CD4-positive, alpha-beta T cell treated with Interleukin-6 at 100 ng/mL for 8 hours (primary cell): ENCODE results near the gene DCTD.

Source experiments
- DNase-seq: peaks from one replicate; pipeline ENCODE4 v3.0.0-alpha.2; 2020; ENCODE audit warnings: mixed read lengths, low spot score

Gene DCTD

DNA sequence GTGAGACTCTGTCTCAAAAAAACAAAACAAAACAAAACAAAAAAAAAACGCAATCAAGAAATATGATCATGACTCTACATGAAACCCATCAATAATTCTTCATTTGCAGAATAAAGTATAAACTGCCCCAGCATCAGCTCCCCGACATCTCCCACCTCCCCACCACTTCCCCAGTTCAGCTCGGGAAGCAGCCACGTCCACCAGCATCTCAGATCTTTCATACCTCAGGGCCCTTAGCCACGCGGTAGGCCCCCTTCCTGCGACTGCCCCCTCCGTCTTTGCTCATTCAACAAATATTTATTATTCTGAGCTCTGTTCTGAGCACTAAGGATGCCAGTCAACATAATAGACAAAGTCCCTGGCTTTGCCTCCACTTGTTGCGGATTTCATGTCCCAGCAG, 45.6 kb downstream of the DCTD start:
- DNase-seq: no peak

DNA sequence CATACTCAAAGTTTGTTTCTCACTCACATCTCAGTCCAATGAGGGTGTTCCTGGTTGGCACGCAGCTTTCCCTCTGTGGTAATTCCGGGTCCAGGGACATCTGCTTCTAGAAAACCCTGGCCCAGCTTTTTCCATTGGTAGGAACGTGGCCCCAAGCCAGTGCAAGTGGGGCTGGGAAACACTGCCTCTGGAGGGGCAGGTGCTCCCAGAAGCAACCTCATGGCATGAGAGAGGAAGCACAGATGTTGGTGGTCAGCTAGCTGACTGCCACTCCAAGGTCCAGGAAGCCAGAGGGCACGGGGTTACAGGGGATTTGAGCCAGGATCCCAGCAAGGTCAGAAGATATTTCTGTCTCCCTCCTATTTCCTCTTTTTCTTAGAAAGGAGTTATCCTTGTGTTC, 47.5 kb downstream of the DCTD start:
- no peak for DNase-seq

DNA sequence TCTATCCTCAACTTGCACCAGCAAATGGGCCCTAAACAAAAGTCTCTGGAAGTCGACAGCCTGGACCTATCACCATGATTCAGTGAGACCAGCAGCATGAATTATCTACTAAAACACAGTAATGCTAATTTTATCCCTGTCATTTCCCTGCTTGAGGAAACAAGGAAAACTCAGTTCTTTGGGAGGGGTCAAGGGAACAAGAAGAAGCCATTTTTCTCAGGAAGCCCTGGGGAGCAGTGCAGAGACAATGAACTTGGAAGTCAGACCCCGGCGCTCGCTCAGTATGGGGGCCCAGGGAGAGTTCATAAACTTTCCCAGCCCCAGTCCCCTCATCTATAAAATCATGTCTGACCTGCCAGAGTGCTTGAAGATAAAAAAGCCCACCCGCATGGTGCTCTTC, 50.4 kb downstream of the DCTD start:
- no peak for DNase-seq

DNA sequence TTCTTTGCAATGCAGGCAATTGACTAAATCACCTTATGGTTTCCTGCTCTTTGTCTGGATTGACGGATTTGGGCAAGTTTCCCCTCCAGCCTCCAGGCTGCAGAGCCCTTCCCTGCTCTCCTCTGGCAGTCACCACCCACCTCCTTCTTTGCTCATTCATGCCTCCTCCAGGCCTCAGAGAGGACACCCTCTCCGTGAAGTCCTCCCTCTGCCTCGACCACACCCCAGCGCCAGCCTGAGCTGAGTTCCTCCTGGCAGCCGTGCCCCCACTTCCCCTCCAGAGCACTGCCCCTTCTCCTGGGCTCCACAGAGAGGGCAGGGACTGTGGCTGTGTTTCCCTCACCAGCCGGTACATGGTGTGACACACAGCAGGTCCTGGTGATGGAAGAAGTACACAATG, 53.7 kb downstream of the DCTD start:
- DNase-seq: no peak

DNA sequence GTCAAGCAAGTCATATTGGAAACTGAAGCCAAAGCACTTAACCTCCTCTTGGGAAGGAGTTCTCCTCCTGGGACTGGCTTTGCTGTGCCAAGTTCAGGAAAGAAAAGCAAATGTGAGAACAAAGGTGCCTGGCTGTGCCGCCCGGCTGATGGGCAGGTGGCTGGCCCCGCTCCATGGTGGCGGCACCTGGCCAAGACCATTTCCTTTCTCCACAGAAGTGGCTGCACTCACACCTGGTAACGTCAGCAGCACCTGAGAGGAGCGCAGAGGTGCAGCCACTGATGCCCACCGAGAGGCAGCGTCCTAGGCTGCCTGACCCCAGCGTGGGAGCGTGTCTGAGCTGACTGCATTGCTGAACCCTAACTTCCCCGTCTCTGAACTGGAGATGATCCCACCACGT, 54.3 kb downstream of the DCTD start:
- DNase-seq: no peak

DNA sequence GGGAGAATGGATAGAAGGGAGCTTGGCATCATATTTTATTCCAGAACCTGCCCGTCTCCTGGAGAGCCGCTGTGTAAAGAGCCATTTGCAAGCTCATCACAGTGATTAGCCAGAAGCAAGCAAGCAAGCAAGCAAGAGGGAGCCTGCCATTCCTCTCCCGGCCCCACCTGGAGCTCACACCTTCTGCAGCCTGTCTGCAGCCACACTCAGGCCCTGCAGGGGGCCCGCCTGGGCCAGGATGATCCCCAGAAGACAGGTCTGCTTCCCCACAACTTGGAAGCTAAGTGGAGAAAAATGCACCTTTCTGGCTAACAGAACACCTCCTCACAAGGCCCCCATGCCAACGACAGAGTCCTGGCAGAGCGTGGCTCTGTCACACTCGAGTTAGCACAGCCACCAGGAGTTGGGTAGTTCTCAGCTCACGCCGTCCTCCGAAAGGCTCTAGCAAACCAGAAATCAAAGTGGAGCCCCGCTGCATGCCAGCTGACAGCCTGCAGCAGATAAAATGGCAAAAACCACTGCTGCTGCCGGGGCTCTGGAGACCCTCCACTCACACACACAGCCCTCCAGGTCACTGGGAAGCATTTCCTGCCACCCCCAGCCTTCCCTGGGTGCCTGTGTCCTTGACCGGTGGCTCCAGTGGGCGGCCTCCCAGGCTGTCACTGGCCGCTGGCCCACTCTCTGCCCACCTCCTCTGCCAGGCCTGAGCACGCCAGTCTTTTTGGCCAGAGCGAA, 54.9 kb downstream of the DCTD start:
- no peak for DNase-seq

DNA sequence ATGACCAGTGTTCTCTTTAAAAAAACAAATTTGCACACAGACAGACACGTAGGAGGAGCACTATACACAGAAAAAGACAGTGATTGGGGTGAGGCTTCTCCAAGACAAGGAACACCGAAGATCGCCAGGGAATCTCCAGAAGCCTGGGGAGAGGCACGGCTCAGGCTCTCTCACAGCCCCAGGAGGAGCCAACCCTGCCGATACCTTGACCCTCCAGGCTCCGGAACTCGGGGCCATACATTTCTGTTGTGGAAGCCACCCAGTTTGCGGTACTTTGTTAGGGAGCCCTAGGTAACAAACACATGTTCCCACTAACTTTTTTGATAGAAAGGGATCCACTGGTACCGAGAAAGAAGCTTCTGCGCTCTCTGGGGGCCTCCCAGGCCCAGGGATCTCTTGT, 55.8 kb downstream of the DCTD start:
- no peak for DNase-seq

DNA sequence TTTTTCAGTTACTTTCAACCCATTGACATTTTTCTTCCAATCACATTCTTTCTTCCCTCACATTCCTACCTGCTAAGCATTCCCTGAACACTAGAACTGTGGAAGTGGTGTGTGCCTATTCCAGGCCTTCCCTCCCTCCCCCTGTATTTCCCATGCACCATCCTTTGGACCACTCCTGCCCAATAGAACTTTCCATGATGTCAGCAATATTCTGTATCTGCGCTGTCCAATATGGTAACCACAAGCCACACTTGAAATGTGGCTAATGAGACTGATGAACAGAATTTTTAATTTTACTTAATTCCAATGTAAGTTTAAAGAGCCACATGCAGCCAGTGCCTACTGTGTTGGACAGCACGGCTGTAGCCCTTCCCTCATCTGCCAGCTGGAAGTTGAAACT, 57.5 kb downstream of the DCTD start:
- DNase-seq: no peak

DNA sequence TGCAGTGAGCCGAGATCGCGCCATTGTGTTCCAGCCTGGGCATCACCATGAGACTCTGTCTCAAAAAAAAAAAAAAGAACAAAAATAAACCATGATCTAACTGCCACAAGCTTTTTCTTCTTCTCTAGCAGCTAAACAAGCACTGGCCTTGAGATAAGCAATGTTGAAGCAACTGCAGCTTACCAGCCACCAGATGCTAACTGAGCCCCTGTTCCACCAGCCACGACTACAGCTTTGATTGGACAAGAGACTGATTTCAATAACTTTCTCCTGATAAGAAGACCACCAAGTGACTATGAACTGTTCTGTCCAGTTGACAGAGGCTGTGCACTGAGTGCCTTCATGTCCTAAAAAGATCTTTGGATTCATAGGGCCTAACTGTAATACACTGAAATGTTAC, 58.5 kb downstream of the DCTD start:
- DNase-seq: no peak

DNA sequence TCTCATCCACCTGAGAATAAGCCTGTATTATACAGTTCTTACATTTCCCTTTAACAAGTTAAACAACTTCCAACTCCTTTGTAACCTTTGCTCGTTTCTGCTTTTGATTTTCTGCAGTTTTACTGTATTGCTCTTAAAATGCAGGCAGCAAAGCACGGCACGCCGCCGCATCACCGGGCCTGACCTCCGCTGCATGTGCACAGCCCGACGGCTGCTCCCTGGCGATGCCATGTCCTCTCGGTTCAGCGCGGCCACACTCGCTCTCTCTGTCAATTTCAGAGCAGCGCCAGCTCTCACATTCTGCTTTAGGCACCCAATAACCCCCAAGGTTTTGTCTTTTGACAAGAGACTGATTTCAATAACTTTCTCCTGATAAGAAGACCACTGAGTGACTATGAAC, 60.3 kb downstream of the DCTD start:
- no peak for DNase-seq

DNA sequence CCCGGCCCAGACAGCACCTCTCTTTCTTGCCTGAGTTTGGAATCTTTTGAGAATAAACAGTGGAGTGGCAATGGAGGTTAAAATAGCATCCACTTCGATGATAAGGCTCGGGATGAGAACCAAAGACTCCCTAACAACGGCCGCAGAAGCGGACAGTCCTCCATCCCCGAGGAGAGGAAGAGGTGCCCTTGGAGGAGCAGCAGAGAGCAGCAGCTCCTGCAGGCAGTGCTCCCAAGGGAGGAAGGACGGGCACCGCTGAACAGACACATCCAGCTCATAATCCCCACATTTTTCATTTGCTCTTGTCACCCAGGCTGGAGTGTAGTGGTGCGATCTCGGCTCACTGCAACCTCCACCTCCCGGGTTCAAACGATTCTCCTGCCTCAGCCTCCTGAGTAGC, 61.3 kb downstream of the DCTD start:
- no peak for DNase-seq

DNA sequence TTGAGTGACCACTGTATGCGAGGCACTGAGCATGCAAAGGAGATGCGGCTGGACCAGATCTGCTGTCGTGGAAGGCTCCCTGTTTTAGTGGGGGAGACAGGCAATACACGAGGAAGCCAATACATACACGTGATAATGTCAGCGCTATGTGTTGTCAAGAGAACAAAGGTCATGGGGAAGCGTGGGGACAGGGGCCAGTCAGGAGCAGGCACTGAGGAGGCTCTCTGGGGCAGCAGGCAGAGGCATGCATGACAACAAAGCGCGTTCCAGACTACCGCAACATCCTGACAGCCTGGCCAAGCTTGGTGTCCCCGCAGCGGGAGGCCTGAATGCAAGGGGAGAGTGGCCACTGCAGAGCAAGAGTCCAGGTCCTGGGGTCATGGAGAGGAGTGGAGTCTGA, 61.9 kb downstream of the DCTD start:
- no peak for DNase-seq

DNA sequence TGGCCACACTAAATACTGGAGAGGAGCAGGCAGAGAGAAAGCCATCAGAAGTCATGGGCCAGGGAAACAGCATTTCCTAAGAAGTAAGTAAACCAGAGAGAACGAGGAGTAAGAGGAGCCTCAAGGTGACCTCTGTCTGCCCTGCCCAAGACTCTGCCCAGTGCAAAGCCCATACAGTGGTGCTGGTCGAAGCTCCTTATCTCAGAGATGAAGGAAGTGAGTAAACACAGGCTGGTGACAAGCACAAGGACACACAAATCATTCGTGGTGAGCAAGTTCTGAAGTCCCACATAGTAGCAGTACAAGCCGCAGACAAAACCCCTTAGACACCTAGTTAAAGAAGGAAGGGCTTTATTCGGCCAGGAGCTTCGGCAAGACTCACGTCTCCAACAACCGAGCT, 62.7 kb downstream of the DCTD start:
- no peak for DNase-seq

DNA sequence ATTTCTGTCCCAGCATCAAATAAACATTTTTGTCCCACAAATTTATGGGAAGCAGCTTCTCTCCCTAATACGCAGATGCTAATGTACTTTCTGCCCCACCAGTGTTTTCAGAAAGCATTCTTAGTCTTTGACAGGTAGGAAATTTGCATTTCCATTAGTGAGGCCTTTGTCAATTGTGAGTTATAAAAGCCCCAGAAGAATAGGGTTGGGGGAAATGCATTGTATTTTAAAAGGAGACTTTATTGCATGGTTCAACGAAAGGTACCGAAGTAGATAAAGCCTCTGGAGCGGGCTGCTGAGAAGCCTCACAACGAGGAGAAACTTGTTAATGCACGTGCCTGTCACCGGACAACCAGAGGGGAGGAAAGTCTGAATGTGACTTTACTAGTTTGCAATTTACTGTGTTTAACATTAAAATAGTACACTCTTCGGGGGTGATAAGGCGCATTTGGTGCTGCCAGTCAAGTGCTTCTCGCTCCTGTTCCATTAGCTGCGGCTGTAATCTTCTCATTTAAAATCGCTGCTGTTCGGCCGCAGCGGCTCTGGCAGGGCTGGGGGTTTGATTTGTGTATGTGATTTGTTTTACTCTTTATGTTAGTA, 63.4 kb downstream of the DCTD start:
- no peak for DNase-seq

DNA sequence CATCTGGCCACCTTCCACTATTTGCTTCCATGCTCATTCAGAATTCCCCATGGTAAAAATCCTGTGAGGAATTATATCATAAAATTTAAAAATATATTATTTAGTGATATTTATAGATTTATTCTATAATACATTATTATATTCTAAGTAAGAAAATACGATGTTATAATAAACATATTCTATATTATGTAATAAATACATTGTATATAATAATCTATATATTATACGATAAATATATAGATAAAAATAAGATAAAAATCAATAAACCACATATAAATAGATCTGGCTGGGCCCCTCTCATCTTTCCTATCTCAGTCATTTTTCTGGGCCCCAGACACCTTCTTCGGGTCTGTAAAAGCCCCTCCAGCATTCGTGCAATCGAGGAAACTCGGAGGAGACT, 68.5 kb downstream of the DCTD start:
- DNase-seq: no peak

DNA sequence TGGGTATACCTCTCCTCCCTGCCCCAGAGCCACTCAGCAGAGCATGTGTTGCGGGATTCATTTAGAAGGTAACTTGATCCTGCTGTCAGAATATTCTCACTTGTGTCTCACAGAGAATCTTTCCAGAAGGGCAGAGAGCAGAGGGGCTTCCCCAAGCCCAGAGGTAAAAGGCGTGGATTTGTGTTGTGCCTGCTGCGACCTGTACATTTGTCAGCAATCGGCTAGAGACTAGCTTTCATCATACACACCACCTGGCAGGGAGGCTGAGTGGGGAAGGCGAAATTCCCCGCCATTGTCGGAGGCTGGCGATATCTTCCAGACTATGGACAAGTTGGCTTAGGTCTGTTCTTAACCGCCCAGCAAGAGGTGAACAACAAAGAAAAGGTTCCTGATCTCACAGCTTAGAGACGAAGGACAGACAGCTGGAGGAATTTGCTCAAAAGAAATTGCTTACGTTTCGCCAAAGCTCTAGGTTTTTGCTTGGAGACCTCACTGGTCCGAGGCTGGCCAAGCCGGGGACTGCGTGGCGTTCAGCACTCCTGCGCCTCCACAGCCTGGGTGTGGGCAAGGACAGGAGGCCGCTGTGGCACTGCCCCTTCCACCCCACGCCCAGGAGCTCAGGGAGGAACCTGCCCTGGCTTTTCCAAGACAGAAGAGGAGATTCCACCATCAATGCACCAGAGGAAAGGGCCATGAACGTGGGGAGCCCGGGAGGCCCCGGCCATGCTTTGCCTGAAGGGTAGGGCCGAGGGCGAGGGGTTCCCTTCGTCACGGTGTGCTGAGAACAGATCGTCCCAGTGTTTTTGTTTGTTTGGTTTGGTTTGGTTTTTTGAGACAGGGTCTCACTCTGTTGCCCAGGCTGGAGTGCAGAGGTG, 69.4 kb downstream of the DCTD start:
- no peak for DNase-seq

DNA sequence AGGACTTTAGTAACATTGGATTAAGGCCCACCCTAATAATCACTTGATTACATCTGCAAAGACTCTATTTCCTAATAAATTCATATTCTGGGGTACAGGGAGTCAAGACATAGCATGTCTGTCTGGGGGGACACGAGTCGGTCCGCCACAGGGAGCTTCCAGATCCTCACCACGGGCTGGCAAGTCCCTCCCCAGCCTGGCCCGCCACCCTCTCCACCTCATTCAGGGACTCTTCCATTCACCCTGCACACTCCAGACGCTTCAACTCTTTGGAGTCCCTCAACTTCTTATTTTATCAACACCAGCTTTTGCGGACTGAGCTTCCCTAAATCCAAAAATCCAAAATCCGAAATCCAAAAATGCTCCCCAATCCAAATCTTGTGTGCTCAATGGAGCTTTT, 71.2 kb downstream of the DCTD start:
- no peak for DNase-seq

DNA sequence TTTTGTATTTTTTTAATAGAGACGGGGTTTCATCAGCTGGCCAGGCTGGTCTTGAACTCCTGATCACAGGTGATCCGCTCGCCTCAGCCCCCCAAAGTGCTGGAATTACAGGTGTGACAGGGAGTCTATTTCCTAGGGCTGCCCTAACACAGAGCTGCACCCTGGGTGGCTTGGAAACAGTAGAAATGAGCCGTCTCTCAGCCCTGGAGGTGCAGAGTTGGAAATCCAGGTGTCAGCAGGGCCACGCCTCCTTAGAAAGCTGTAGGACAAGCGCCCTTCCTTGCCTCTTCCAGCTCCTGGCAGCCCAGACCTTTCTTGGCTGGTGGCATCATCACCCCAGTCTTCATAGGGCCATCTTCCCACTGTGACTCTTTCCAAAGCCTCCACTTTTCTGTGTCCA, 71.6 kb downstream of the DCTD start:
- DNase-seq: no peak

DNA sequence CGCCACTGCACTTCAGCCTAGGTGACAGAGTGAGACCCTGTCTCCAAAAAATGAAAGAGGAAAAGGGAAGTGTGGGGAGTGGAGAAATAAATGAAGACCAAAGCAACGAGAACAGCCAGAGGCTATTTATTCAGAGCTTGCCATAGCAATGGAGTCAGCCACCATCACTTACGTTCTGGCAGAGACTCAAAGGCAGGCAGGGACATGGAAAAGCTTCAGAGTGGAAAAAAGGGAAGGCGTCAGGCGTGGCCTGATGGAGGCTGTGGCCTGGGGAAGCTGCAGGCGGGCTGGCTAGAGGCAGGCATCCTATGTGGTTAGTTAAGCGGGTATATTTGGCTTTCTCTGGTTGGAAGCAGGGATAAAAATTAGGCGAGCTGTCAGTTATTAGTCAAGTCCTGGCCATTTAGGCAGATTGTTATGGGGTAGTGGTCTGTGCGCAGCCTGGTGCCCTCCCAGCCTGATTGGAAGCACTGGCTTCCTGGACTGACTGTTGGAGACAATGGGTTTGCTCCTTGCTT, 73.3 kb downstream of the DCTD start:
- no peak for DNase-seq

DNA sequence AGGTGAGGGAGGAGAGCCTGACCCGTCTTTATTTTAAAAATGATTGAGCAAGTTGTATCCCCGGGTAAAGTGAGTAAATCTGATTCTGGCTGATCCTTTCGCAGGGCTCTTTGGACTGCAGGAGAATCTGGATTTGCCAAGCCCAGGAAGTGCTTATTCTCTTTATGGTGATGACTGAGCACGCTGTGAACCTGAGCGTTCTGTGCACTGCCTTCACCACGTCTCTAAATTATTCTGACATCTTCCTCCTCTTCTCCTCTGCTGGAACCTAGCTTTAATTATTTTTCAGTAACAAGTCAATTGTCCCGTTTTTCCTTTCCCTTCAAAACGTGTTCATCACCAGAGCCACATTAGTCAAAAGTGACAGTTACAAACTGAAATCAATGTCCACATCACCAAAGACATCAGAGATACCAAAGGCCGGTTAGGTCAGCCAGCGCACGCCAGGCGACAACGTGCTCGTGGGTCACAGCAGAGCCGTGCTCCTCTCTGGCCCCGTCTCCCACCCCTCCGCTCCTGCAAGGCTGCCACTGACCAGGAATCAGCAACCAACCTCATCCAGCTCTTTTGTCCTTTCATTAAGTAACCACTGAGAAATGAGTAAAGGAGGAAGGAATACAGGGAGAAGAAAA, 74.3 kb downstream of the DCTD start:
- DNase-seq: no peak

DNA sequence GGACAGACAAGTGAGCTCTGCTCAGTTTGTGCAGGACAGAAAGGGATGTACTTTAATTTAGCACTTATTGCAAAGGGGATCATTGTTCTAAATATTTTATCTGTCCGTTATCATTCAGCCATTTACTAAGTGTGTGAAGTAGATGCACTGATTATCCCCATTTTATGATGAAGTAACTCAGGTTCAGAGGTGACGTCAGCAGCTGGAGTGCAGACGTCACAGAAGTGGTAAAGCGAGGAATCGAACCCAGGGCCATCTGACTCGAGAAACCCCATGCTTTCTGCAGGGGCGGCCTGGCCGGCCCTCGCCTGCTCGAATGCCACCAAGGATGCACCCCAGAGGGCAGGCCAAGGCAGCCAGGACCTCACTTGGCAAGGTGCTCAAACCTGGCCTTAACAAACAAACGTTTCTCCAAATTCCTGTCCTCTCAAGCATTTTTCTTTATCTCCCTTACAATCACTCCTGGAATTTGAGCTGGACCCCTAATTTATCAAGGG, 75.0 kb downstream of the DCTD start:
- DNase-seq: no peak

DNA sequence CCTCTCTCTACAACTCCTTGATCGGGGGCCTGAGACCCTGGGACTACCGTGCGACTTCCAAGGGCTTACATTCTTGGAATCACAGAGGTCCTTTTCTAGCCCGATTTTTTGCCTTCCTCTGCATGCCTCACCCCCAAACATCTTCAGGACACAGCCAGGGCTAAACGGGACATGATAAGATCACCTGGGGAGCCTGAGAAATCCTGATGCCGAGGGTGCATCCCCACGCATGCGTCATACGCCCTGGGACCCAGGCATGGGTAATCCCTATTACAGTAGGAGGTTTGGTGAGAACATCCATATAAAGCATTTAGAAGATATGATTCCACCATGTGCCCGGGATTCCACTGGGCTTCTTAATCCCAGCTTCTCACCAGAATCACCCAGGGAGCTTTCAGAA, 77.1 kb downstream of the DCTD start:
- DNase-seq: no peak
